ENCODE results near the gene R3HDM4. TPM values are rescaled to one million over a fixed set of nuclear protein-coding genes. Genes with fewer than 3 reads are reported as not detected.

R3HDM4 gene
- total RNA-seq, 1 experiment from 2014 or later = 54.0 TPM

GRCh38 chr19:944171-944567 lies 31.1 kb upstream of the R3HDM4 start:
- no peak overlapping the region for H3K27ac Mint-ChIP-seq (ENCODE audit: unreplicated experiment)
- H3K36me3 Mint-ChIP-seq (ENCODE audit: insufficient read depth, unreplicated experiment) = peaks cover 15% of the 10 kb centered on the region
- H3K4me3 Mint-ChIP-seq (ENCODE audit: low read depth, unreplicated experiment) = peak overlapping the region; percentile 20
- H3K9me3 Mint-ChIP-seq (ENCODE audit: low read depth, unreplicated experiment) = no peaks in the 10 kb centered on the region
- peaks cover 31% of the 10 kb centered on the region for H3K27me3 Mint-ChIP-seq (ENCODE audit: unreplicated experiment)
- no peak for TF ChIP-seq CTCF (IDR thresholded peaks at IDR 0.05; ENCODE audit: unreplicated experiment)
- peaks cover 26% of the 10 kb centered on the region for H3K4me1 Mint-ChIP-seq (ENCODE audit: low read depth, unreplicated experiment)
- CTCF ChIA-PET = interaction anchor here (0.5 kb wide), 1 partner anchor 22 kb away, joined by 3 read pairs; no protein-coding TSS in a partner anchor
- no TSS peak for BruUV-seq (replicated peaks)
- intact Hi-C loops (cut with micrococcal nuclease; ENCODE audit: unreplicated experiment) = no loop called here
- no peak for DNase-seq

GRCh38 chr19:943551-944170 lies 30.6 kb upstream of the R3HDM4 start:
- TF ChIP-seq CTCF (IDR thresholded peaks at IDR 0.05; ENCODE audit: unreplicated experiment) = no peak
- DNase-seq = no peak
- H3K9me3 Mint-ChIP-seq (ENCODE audit: low read depth, unreplicated experiment) = no peaks in the 10 kb centered on the region
- H3K4me3 Mint-ChIP-seq (ENCODE audit: low read depth, unreplicated experiment) = no peak overlapping the region
- H3K27ac Mint-ChIP-seq (ENCODE audit: unreplicated experiment) = no peak overlapping the region
- CTCF ChIA-PET = interaction anchor here (0.5 kb wide), 1 partner anchor 21 kb away, joined by 3 read pairs; no protein-coding TSS in a partner anchor
- H3K27me3 Mint-ChIP-seq (ENCODE audit: unreplicated experiment) = peaks cover 33% of the 10 kb centered on the region
- no TSS peak for BruUV-seq (replicated peaks)
- peaks cover 15% of the 10 kb centered on the region for H3K36me3 Mint-ChIP-seq (ENCODE audit: insufficient read depth, unreplicated experiment)
- H3K4me1 Mint-ChIP-seq (ENCODE audit: low read depth, unreplicated experiment) = peaks cover 26% of the 10 kb centered on the region
- intact Hi-C loops (cut with micrococcal nuclease; ENCODE audit: unreplicated experiment) = no loop called here

- H3K9me3 Mint-ChIP-seq (ENCODE audit: low read depth, unreplicated experiment) = no peaks in the 10 kb centered on the region
- TF ChIP-seq CTCF (IDR thresholded peaks at IDR 0.05; ENCODE audit: unreplicated experiment) = no peak
- CTCF ChIA-PET = no interaction called here
- H3K4me3 Mint-ChIP-seq (ENCODE audit: low read depth, unreplicated experiment) = no peak overlapping the region
- BruUV-seq (replicated peaks) = no TSS peak
- no peak for DNase-seq
- H3K4me1 Mint-ChIP-seq (ENCODE audit: low read depth, unreplicated experiment) = peaks cover 26% of the 10 kb centered on the region
- peaks cover 15% of the 10 kb centered on the region for H3K36me3 Mint-ChIP-seq (ENCODE audit: insufficient read depth, unreplicated experiment)
- H3K27me3 Mint-ChIP-seq (ENCODE audit: unreplicated experiment) = peaks cover 33% of the 10 kb centered on the region
- intact Hi-C loops (cut with micrococcal nuclease; ENCODE audit: unreplicated experiment) = no loop called here
- no peak overlapping the region for H3K27ac Mint-ChIP-seq (ENCODE audit: unreplicated experiment)
Measured at GRCh38 chr19:942133-942645, 29.2 kb upstream of the R3HDM4 start.

GRCh38 chr19:941292-942132 lies 28.5 kb upstream of the R3HDM4 start:
- Mint-ChIP-seq H3K4me3 (ENCODE audit: low read depth, unreplicated experiment) (no peak overlapping the region), H3K27me3 (ENCODE audit: unreplicated experiment) (peaks cover 33% of the 10 kb centered on the region), H3K4me1 (ENCODE audit: low read depth, unreplicated experiment) (peaks cover 26% of the 10 kb centered on the region), H3K36me3 (ENCODE audit: insufficient read depth, unreplicated experiment) (peaks cover 15% of the 10 kb centered on the region), H3K27ac (ENCODE audit: unreplicated experiment) (no peak overlapping the region), H3K9me3 (ENCODE audit: low read depth, unreplicated experiment) (no peaks in the 10 kb centered on the region)
- TF ChIP-seq CTCF (IDR thresholded peaks at IDR 0.05; ENCODE audit: unreplicated experiment) = no peak
- no peak for DNase-seq
- CTCF ChIA-PET = no interaction called here
- intact Hi-C loops (cut with micrococcal nuclease; ENCODE audit: unreplicated experiment) = no loop called here
- no TSS peak for BruUV-seq (replicated peaks)
